Mesendoderm (in vitro differentiated cells): ENCODE data around the gene ARID1B.
A peak's percentile ranks its signal among the peaks of the same experiment; 100 is the strongest.

Experiments
- DNase-seq: peaks from one replicate; pipeline ENCODE4 v3.0.0; 2013
- H2AK5ac ChIP-seq: 2 replicates; pipeline ENCODE4 v1.6.1; 2013; ENCODE audit warnings: low read length, inconsistent platforms
- H2BK120ac ChIP-seq: 2 replicates; pipeline ENCODE4 v1.6.1; 2013; ENCODE audit warnings: low read depth, mild to moderate bottlenecking, low read length, moderate library complexity, mixed read lengths
- H2BK15ac ChIP-seq: replicated peaks from 2 replicates; pipeline ENCODE4 v1.6.1; 2013; ENCODE audit warnings: low read depth, mild to moderate bottlenecking, moderate library complexity
- H2BK5ac ChIP-seq: 2 replicates; pipeline ENCODE4 v1.6.1; 2013; ENCODE audit warnings: low read length, inconsistent platforms
- H3K18ac ChIP-seq: 2 replicates; pipeline ENCODE4 v1.6.1; 2013; ENCODE audit warnings: mild to moderate bottlenecking, low read length, mixed read lengths
- H3K23ac ChIP-seq: one replicate; pipeline ENCODE4 v1.6.1; 2013; ENCODE audit warnings: low read length
- H3K27ac ChIP-seq: 2 replicates; pipeline ENCODE4 v1.5.1; 2013; ENCODE audit warnings: low read depth, mild to moderate bottlenecking, inconsistent platforms, low read length, moderate library complexity
- H3K27me3 ChIP-seq: 2 replicates; pipeline ENCODE4 v1.6.1; 2013; ENCODE audit warnings: low read length, control low read depth, mild to moderate bottlenecking, inconsistent platforms; ENCODE audit not compliant: insufficient read depth, poor library complexity
- H3K36me3 ChIP-seq: 2 replicates; pipeline ENCODE4 v1.6.1; 2013; ENCODE audit warnings: low read length, inconsistent platforms; ENCODE audit not compliant: control insufficient read depth, insufficient read depth
- H3K4ac ChIP-seq: one replicate; pipeline ENCODE4 v1.6.1; 2013; ENCODE audit warnings: low read depth, mild to moderate bottlenecking, low read length, moderate library complexity
- H3K4me1 ChIP-seq: 2 replicates; pipeline ENCODE4 v1.6.1; 2013; ENCODE audit warnings: low read depth, low read length, inconsistent platforms; ENCODE audit not compliant: control insufficient read depth
- H3K4me2 ChIP-seq: 2 replicates; pipeline ENCODE4 v1.6.1; 2013; ENCODE audit warnings: low read length
- H3K4me3 ChIP-seq: 2 replicates; pipeline ENCODE4 v1.5.1; 2013; ENCODE audit warnings: mild to moderate bottlenecking, low read length
- H3K56ac ChIP-seq: one replicate; pipeline ENCODE4 v1.6.1; 2013; ENCODE audit warnings: low read length
- H3K79me1 ChIP-seq: 2 replicates; pipeline ENCODE4 v1.6.1; 2013; ENCODE audit warnings: low read length, inconsistent platforms
- H3K79me2 ChIP-seq: 2 replicates; pipeline ENCODE4 v1.6.1; 2013; ENCODE audit warnings: mild to moderate bottlenecking, low read length; ENCODE audit not compliant: control insufficient read depth, insufficient read depth
- H3K9ac ChIP-seq: 2 replicates; pipeline ENCODE4 v1.6.1; 2013; ENCODE audit warnings: low read length, inconsistent platforms
- H4K5ac ChIP-seq: one replicate; pipeline ENCODE4 v1.6.1; 2013; ENCODE audit warnings: low read length
- H4K8ac ChIP-seq: one replicate; pipeline ENCODE4 v1.6.1; 2013; ENCODE audit warnings: low read depth, mild to moderate bottlenecking, control low read depth, low read length, moderate library complexity
- WGBS: extraction: QIAGEN DNeasy Blood & Tissue Kit; methylation state at CpG from one replicate; pipeline ENCODE4 v1.1.7; 2013; ENCODE audit warnings: low lambda C conversion rate, missing lambda C conversion rate; ENCODE audit not compliant: insufficient coverage; ENCODE audit errors: extremely low coverage; 5-methylcytosine and 5-hydroxymethylcytosine counted together

The ARID1B gene

GRCh38 chr6:156999762-157000161 lies 222.6 kb downstream of the ARID1B start:
- H3K56ac ChIP-seq = no peak overlapping the region
- no peak overlapping the region for H3K27ac ChIP-seq
- no peak overlapping the region for H3K4me2 ChIP-seq
- DNase-seq = no peak
- H4K8ac ChIP-seq = no peak overlapping the region
- H2AK5ac ChIP-seq = no peak overlapping the region
- no peak overlapping the region for H4K5ac ChIP-seq
- no peak overlapping the region for H3K23ac ChIP-seq
- no peak overlapping the region for H2BK120ac ChIP-seq
- no peak overlapping the region for H3K18ac ChIP-seq
- no peak overlapping the region for H3K4me3 ChIP-seq
- no peak overlapping the region for H3K9ac ChIP-seq
- no peak overlapping the region for H2BK5ac ChIP-seq
- no peak overlapping the region for H3K4ac ChIP-seq
- H3K79me2 ChIP-seq = peaks cover 42% of the 10 kb centered on the region
- H2BK15ac ChIP-seq = no peak overlapping the region
- no peaks in the 10 kb centered on the region for H3K27me3 ChIP-seq
- H3K4me1 ChIP-seq = peaks cover 2% of the 10 kb centered on the region
- no CpG with 5 or more reads among the region's 3 CpGs for WGBS
- peaks cover 18% of the 10 kb centered on the region for H3K79me1 ChIP-seq
- no peaks in the 10 kb centered on the region for H3K36me3 ChIP-seq

GRCh38 chr6:157001716-157002115 lies 224.5 kb downstream of the ARID1B start:
- DNase-seq = no peak
- H2BK15ac ChIP-seq = no peak overlapping the region
- H3K56ac ChIP-seq = no peak overlapping the region
- peaks cover 13% of the 10 kb centered on the region for H3K79me1 ChIP-seq
- H2BK5ac ChIP-seq = no peak overlapping the region
- H3K18ac ChIP-seq = no peak overlapping the region
- no peak overlapping the region for H3K4me2 ChIP-seq
- H2AK5ac ChIP-seq = no peak overlapping the region
- H3K4me1 ChIP-seq = peaks cover 3% of the 10 kb centered on the region
- WGBS = no CpG with 5 or more reads among the region's 12 CpGs
- no peak overlapping the region for H3K23ac ChIP-seq
- H4K8ac ChIP-seq = no peak overlapping the region
- H3K27ac ChIP-seq = no peak overlapping the region
- no peak overlapping the region for H2BK120ac ChIP-seq
- H3K4ac ChIP-seq = no peak overlapping the region
- peaks cover 35% of the 10 kb centered on the region for H3K79me2 ChIP-seq
- H3K36me3 ChIP-seq = no peaks in the 10 kb centered on the region
- no peak overlapping the region for H3K4me3 ChIP-seq
- no peak overlapping the region for H4K5ac ChIP-seq
- no peak overlapping the region for H3K9ac ChIP-seq
- no peaks in the 10 kb centered on the region for H3K27me3 ChIP-seq

GRCh38 chr6:157002774-157003173 lies 225.6 kb downstream of the ARID1B start:
- H3K79me2 ChIP-seq = peaks cover 38% of the 10 kb centered on the region
- H2BK5ac ChIP-seq = no peak overlapping the region

GRCh38 chr6:157005940-157006339 lies 228.8 kb downstream of the ARID1B start:
- Histone ChIP-seq H2BK120ac (no peak overlapping the region), H2BK5ac (no peak overlapping the region), H3K4me1 (peaks cover 5% of the 10 kb centered on the region), H3K4me2 (no peak overlapping the region), H3K23ac (no peak overlapping the region), H3K27ac (no peak overlapping the region), H3K79me1 (peaks cover 9% of the 10 kb centered on the region), H3K27me3 (no peaks in the 10 kb centered on the region), H4K5ac (no peak overlapping the region), H3K9ac (no peak overlapping the region), H2AK5ac (no peak overlapping the region), H3K18ac (no peak overlapping the region), H3K36me3 (no peaks in the 10 kb centered on the region), H3K79me2 (peaks cover 38% of the 10 kb centered on the region), H3K4me3 (no peak overlapping the region), H3K56ac (no peak overlapping the region), H4K8ac (no peak overlapping the region), H2BK15ac (no peak overlapping the region), H3K4ac (no peak overlapping the region)
- DNase-seq = peak; percentile 78
- WGBS = no CpG with 5 or more reads among the region's 2 CpGs

More at GRCh38 chr6:157002774-157003173, 225.6 kb downstream of the ARID1B start:
- Histone ChIP-seq H3K27me3 (no peaks in the 10 kb centered on the region), H2BK120ac (no peak overlapping the region), H2BK15ac (no peak overlapping the region), H3K79me1 (peaks cover 13% of the 10 kb centered on the region), H3K23ac (no peak overlapping the region), H4K8ac (no peak overlapping the region), H3K18ac (no peak overlapping the region), H3K56ac (no peak overlapping the region), H3K36me3 (no peaks in the 10 kb centered on the region), H3K9ac (no peak overlapping the region), H3K27ac (no peak overlapping the region), H3K4me2 (no peak overlapping the region), H3K4me3 (no peak overlapping the region), H3K4me1 (peaks cover 3% of the 10 kb centered on the region), H2AK5ac (no peak overlapping the region), H3K4ac (no peak overlapping the region), H4K5ac (no peak overlapping the region)
- WGBS = no CpG with 5 or more reads among the region's 1 CpG
- peak; percentile 46 for DNase-seq

- H3K23ac ChIP-seq = no peak overlapping the region
- no CpG with 5 or more reads among the region's 7 CpGs for WGBS
- H2BK5ac ChIP-seq = no peak overlapping the region
- peaks cover 33% of the 10 kb centered on the region for H3K79me2 ChIP-seq
- no peak overlapping the region for H4K5ac ChIP-seq
- no peak overlapping the region for H2BK15ac ChIP-seq
- no peak overlapping the region for H3K4me2 ChIP-seq
- no peak overlapping the region for H3K56ac ChIP-seq
- H3K4me1 ChIP-seq = peaks cover 8% of the 10 kb centered on the region
- peaks cover 11% of the 10 kb centered on the region for H3K79me1 ChIP-seq
- no peaks in the 10 kb centered on the region for H3K27me3 ChIP-seq
- no peak for DNase-seq
- H2BK120ac ChIP-seq = no peak overlapping the region
- H3K4ac ChIP-seq = no peak overlapping the region
- no peak overlapping the region for H3K27ac ChIP-seq
- H2AK5ac ChIP-seq = no peak overlapping the region
- H3K36me3 ChIP-seq = no peaks in the 10 kb centered on the region
- H3K9ac ChIP-seq = no peak overlapping the region
- H3K18ac ChIP-seq = no peak overlapping the region
- H3K4me3 ChIP-seq = no peak overlapping the region
- no peak overlapping the region for H4K8ac ChIP-seq
Measured at GRCh38 chr6:157008568-157008967, 231.4 kb downstream of the ARID1B start.

GRCh38 chr6:157012355-157012754 lies 235.2 kb downstream of the ARID1B start:
- Histone ChIP-seq H4K5ac (no peak overlapping the region), H3K18ac (no peak overlapping the region), H3K4ac (no peak overlapping the region), H4K8ac (no peak overlapping the region), H3K79me2 (peaks cover 36% of the 10 kb centered on the region), H3K23ac (no peak overlapping the region), H2AK5ac (no peak overlapping the region), H3K4me1 (peaks cover 5% of the 10 kb centered on the region), H3K79me1 (peaks cover 11% of the 10 kb centered on the region), H3K9ac (no peak overlapping the region), H3K27ac (no peak overlapping the region), H3K56ac (no peak overlapping the region), H2BK5ac (no peak overlapping the region), H3K4me3 (no peak overlapping the region), H2BK120ac (no peak overlapping the region), H3K4me2 (no peak overlapping the region), H3K27me3 (no peaks in the 10 kb centered on the region), H3K36me3 (no peaks in the 10 kb centered on the region), H2BK15ac (no peak overlapping the region)
- WGBS = no CpG with 5 or more reads among the region's 3 CpGs
- DNase-seq = no peak
